Vagina (tissue), 2 donors: ENCODE measurements around the gene PLOD1. TPM values are rescaled to one million over a fixed set of nuclear protein-coding genes. Genes with fewer than 3 reads are reported as not detected.

Experiments used
- DNase-seq, 2 donors: peaks; one replicate each; pipeline ENCODE4 v3.0.0-alpha.2; 2017; ENCODE audit errors: extremely low spot score in 2 of 2
- H3K27ac ChIP-seq: fragments of 200-600 bp; sonication (generic); one replicate; pipeline ENCODE4 v1.5.1; 2019
- H3K27me3 ChIP-seq: fragments of 200-600 bp; sonication (generic); one replicate; pipeline ENCODE4 v1.5.1; 2019
- H3K36me3 ChIP-seq, 2 donors: fragments of 200-600 bp; sonication (generic); one replicate each; pipeline ENCODE4 v1.5.1; 2017 to 2019
- H3K4me1 ChIP-seq: fragments of 200-600 bp; sonication (generic); one replicate; pipeline ENCODE4 v1.5.1; 2019
- H3K4me3 ChIP-seq, 2 donors: fragments of 200-600 bp; sonication (generic); 1 replicate in 1 of 2; 2 replicates in 1 of 2; pipeline ENCODE4 v1.5.1; 2016 to 2019
- H3K9me3 ChIP-seq: fragments of 200-600 bp; sonication (generic); one replicate; pipeline ENCODE4 v1.5.1; 2019
- POLR2A ChIP-seq, 2 donors: fragments of 450-650 bp; IDR thresholded peaks; one replicate each; pipeline ENCODE4 v1.6.1; 2017; ENCODE audit warnings: antibody characterized with exemption in 2 of 2, mild to moderate bottlenecking in 2 of 2, moderate library complexity in 2 of 2
- POLR2AphosphoS5 ChIP-seq, 2 donors: sonication (generic); formaldehyde crosslinking; IDR thresholded peaks; one replicate each; pipeline ENCODE4 v1.9.0; 2017; ENCODE audit warnings: antibody characterized with exemption in 2 of 2, mild to moderate bottlenecking in 2 of 2, low read depth in 1 of 2; ENCODE audit not compliant: insufficient read depth in 1 of 2
- intact Hi-C: fragments of 100-400 bp; cut with DNase I; formaldehyde crosslinking; loops from one replicate; pipeline ENCODE4 v1.15.1; 2023
- total RNA-seq: library from RNA; depleted of rRNA; stranded (reverse); fragments of >200 nt; gene quantifications from one replicate; pipeline ENCODE4 v1.2.3, GENCODE V29; 2016
- TF ChIP-seq, protein P1 (sequence below), 3 experiments: fragments of 450-650 bp in 2 of 3; fragments of 200-600 bp in 1 of 3; sonication (generic) in 1 of 3; IDR thresholded peaks; one replicate each; pipeline ENCODE4 v1.5.1; 2017 to 2019; ENCODE audit warnings: antibody characterized with exemption in 3 of 3, mild to moderate bottlenecking in 2 of 3, moderate library complexity in 2 of 3

The PLOD1 gene
- total RNA-seq, 1 donor from 2014 or later: 42.2 TPM

DNA sequence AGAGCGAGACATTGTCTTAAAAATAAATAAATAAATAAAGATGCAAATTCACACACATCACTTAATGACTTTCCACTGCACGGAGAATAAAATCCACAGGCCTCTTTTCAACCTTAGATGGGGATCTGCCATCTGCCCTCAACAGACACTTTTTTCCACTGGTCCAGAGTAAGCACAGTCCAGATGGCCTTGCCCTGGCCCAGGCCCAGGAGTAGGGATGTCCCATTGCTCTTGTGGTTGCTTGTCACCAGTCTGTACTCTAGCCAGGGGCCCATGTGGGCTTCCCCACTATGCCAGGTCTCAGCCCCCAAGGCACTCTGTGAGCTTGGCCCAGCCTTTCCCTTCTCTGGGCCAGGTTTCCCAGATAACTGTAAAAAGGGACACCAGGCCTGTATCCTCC lies 17.4 kb downstream of the PLOD1 start:
- Histone ChIP-seq H3K9me3 (no peaks in the 10 kb centered on the region), H3K4me3 (no peak overlapping the region), H3K36me3 (peaks cover 0 to 20% of the 10 kb centered on the region in 2 donors), H3K27me3 (no peaks in the 10 kb centered on the region), H3K4me1 (no peaks in the 10 kb centered on the region), H3K27ac (no peak overlapping the region)
- TF ChIP-seq, protein P1, sequence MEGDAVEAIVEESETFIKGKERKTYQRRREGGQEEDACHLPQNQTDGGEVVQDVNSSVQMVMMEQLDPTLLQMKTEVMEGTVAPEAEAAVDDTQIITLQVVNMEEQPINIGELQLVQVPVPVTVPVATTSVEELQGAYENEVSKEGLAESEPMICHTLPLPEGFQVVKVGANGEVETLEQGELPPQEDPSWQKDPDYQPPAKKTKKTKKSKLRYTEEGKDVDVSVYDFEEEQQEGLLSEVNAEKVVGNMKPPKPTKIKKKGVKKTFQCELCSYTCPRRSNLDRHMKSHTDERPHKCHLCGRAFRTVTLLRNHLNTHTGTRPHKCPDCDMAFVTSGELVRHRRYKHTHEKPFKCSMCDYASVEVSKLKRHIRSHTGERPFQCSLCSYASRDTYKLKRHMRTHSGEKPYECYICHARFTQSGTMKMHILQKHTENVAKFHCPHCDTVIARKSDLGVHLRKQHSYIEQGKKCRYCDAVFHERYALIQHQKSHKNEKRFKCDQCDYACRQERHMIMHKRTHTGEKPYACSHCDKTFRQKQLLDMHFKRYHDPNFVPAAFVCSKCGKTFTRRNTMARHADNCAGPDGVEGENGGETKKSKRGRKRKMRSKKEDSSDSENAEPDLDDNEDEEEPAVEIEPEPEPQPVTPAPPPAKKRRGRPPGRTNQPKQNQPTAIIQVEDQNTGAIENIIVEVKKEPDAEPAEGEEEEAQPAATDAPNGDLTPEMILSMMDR (IDR thresholded peaks at IDR 0.05): no peak
- no peak for TF ChIP-seq POLR2A (IDR thresholded peaks at IDR 0.05)
- TF ChIP-seq POLR2AphosphoS5 (IDR thresholded peaks at IDR 0.05; ENCODE audit: insufficient read depth in 1 of 2, low read depth in 1 of 2): no peak
- DNase-seq: no peak
- intact Hi-C loops: no loop called here

DNA sequence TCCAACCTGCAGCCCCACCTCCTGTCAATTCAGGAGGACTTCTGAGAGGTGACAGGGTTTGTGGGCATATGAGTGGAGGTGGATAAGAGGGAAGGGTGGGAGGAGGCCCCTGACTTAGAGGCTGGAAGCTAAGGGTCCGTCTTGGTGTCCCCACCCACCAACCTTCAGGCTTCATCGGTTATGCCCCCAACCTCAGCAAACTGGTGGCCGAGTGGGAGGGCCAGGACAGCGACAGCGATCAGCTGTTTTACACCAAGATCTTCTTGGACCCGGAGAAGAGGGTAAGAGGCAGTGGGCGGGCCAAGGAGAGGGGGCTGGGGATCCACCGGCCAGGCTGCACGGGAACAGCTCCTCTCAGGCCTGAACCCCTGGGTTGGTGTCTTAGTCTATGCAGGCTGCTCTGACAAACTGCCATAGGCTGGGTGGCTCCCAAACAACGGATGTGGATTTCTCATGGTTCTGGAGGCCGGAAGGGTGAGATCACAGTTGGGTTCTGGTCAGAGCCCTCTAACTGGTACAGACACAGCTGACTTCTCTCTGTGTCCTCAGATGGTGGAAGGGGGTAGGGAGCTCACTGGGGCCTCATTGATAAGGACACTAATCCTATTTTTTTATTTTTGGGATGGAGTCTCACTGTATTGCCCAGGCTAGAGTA lies 18.1 kb downstream of the PLOD1 start:
- H3K9me3 ChIP-seq: no peaks in the 10 kb centered on the region
- DNase-seq: no peak
- H3K4me1 ChIP-seq: no peaks in the 10 kb centered on the region
- H3K4me3 ChIP-seq: no peak overlapping the region
- TF ChIP-seq POLR2A (IDR thresholded peaks at IDR 0.05) (no peak), POLR2AphosphoS5 (IDR thresholded peaks at IDR 0.05; ENCODE audit: insufficient read depth in 1 of 2, low read depth in 1 of 2) (no peak)
- TF ChIP-seq, protein P1 (IDR thresholded peaks at IDR 0.05): no peak
- intact Hi-C loops: no loop called here
- no peak overlapping the region for H3K27ac ChIP-seq
- peaks cover 0 to 26% of the 10 kb centered on the region in 2 donors for H3K36me3 ChIP-seq
- H3K27me3 ChIP-seq: no peaks in the 10 kb centered on the region

DNA sequence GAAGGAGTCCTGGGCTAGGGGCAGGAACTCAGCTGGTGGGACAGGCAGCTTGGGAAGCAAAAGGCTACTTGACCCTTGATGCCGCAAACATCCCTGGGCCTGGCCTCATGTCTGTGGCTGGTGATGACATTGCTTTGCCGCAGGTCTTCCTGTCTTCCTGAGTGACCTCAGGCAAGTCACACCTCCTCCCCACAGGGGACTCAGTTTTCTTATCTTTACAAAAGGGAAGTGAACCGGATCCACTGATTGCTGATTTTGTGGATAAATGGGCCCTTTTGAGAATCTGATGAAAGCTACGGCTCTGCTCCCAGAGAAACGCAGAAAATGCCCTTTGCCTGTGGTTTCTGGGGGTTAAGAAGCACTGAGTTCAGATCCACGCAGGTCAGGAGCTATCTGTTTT lies 20.7 kb downstream of the PLOD1 start:
- Histone ChIP-seq H3K27me3 (no peaks in the 10 kb centered on the region), H3K27ac (no peak overlapping the region), H3K9me3 (no peaks in the 10 kb centered on the region), H3K36me3 (peaks cover 0 to 31% of the 10 kb centered on the region in 2 donors), H3K4me3 (no peak overlapping the region), H3K4me1 (peaks cover under 1% of the 10 kb centered on the region)
- intact Hi-C loops: no loop called here
- no peak for TF ChIP-seq POLR2A (IDR thresholded peaks at IDR 0.05)
- TF ChIP-seq, protein P1 (IDR thresholded peaks at IDR 0.05): no peak
- no peak for TF ChIP-seq POLR2AphosphoS5 (IDR thresholded peaks at IDR 0.05; ENCODE audit: insufficient read depth in 1 of 2, low read depth in 1 of 2)
- no peak for DNase-seq

DNA sequence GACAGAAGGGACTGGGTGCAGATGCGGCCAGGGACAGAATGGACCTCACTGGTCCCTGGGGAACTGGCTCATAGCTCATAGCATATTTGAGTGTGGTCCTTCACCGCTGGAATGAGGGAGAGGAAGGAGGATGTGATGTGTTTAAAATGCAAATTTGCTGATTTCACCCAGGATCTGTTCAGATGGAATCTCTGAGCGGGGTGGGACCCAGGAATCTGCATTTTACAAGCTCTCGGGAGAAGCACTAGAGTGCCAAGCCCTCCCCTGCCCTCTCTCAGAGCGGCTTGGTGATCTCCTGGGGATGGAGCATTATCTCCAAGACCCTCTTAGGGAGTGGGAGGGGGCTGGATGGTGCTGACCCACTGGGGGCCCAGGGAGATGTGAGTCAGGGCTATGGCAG lies 22.9 kb downstream of the PLOD1 start:
- TF ChIP-seq POLR2AphosphoS5 (IDR thresholded peaks at IDR 0.05; ENCODE audit: insufficient read depth in 1 of 2, low read depth in 1 of 2) (no peak), POLR2A (IDR thresholded peaks at IDR 0.05) (no peak)
- TF ChIP-seq, protein P1 (IDR thresholded peaks at IDR 0.05): no peak
- DNase-seq: no peak
- H3K36me3 ChIP-seq: peaks cover 0 to 28% of the 10 kb centered on the region in 2 donors
- intact Hi-C loops: no loop called here
- peaks cover 12% of the 10 kb centered on the region for H3K4me1 ChIP-seq
- no peaks in the 10 kb centered on the region for H3K27me3 ChIP-seq
- no peak overlapping the region for H3K27ac ChIP-seq
- H3K4me3 ChIP-seq: no peak overlapping the region
- H3K9me3 ChIP-seq: no peaks in the 10 kb centered on the region

DNA sequence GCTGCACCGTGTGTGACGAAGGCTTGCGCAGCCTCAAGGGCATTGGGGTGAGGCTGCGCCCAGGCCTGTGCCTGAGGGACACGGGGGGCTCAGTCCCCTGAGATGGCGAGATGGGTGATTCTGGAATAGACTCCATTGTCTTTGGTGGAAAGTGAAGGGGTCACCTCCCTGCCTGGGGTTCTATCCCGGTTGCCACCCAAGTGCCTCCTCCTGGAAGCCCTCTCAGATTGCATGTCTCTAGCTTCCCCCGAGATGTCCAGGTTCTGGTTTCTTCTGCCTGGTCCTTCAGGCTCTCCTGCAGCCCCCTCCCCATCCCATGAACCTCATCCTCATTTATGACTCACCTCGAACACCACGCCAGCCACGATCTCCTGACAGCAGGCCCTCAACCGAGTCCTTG lies 23.4 kb downstream of the PLOD1 start:
- Histone ChIP-seq H3K27me3 (no peaks in the 10 kb centered on the region), H3K9me3 (no peaks in the 10 kb centered on the region), H3K36me3 (peaks cover 0 to 30% of the 10 kb centered on the region in 2 donors), H3K4me1 (peaks cover 12% of the 10 kb centered on the region), H3K4me3 (no peak overlapping the region), H3K27ac (no peak overlapping the region)
- DNase-seq: no peak
- intact Hi-C loops: no loop called here
- TF ChIP-seq POLR2AphosphoS5 (IDR thresholded peaks at IDR 0.05; ENCODE audit: insufficient read depth in 1 of 2, low read depth in 1 of 2): no peak
- TF ChIP-seq, protein P1 (IDR thresholded peaks at IDR 0.05): no peak
- TF ChIP-seq POLR2A (IDR thresholded peaks at IDR 0.05): no peak
